ENCODE measurements around the gene RIPOR2.

The RIPOR2 gene

GRCh38 chr6:24840187-24840586, 95.6 kb downstream of the RIPOR2 start:
- DNase-seq, result no peak

DNA sequence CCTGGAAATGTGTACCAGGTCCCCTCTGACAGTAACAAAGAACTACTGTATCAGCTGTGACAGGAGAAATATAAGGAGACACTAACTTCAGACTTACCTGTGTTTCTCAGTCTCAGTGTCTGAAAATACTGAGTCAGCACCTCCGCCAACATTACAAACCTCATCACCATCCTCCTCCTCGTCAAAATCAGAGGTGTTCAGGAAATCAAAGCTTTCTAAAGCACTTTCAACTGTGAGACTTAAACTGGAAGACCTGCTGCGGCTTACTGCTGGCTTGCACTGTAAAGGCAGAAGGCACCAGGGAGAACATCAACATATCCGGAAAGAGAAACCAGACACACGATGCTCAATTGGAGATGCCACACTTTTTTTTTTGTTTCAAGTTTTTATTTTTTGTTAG, 96.8 kb downstream of the RIPOR2 start:
- no peak for DNase-seq

DNA sequence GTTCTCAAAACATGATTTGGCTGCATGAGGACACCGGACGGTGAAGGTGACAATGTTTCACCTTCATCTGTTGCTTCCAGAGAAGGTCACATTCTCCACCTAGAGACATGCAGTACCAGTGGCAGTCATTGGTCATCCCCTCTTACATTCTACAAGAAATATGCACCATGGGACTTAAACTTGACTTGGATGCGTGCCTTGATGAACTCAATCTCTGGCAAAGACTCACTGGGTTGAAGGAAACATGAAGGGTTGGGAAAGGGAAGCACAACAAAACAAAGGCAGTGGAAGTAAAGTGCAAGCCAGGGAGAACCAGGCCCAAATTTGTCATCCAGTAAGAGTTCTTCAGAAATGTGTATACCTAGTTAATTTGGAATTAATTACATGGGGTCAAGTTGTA, 97.7 kb downstream of the RIPOR2 start:
- DNase-seq, result no peak

- DNase-seq, result no peak
Observed at GRCh38 chr6:24836109-24836508, 99.7 kb downstream of the RIPOR2 start.

GRCh38 chr6:24833711-24834386, 101.9 kb downstream of the RIPOR2 start:
- no peak for DNase-seq

DNA sequence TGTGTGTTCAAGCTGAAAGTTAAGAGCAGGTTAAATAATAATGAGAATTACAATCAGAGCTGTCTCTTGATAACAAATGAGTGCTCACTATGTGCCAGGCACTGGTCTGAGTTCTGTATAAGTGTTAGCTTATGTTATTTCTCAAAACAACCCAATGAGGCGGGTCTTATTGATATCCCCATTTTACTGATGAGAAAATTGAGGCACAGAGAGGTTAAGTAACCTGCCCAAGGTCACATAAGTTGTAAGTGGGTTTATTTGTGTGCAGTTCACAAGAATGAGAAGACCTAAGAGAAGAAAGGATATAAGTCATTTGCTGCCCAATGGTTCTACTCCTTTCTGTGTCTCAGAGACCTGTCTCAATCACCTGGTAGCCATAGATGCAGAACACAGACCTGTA, 103.0 kb downstream of the RIPOR2 start:
- no peak for DNase-seq

- no peak for DNase-seq
Observed at GRCh38 chr6:24831771-24832716, 103.7 kb downstream of the RIPOR2 start.

DNA sequence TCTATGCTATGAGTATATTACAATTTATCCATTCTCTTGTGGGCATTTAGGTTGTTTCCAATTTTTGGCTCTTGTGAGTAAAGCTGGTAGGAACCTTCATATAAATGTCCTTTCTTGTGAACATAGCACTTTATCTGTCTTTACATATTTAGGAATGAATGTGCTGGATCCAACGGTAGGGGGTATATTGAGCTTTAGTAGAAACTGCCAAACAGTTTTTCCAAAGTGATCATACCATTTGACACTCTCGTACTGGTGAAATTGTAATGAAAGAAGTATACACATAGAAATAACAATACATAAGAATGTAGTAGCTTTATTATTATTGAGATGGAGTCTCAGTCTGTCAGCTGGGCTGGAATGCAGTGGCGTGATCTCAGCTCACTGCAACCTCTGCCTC, 106.1 kb downstream of the RIPOR2 start:
- DNase-seq, result no peak

DNA sequence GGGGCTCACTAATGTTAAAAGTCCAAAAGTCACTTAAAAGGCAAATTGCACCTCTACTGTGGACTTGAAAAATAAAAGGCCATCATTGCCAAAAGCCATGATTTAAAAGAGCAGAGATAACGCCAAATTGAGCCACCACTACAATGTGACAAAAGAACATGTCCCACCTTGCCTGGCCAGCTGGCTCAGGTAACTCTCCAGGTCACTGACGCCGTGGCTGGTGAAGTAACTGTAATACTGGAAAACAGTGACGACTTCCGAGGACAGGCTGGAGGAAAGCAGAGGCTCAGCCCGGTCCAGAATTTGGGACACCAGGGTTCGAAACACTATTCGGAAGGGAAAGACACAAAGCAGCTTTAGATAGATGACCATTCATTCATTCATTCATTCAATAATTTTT, 107.8 kb downstream of the RIPOR2 start:
- DNase-seq, result no peak

GRCh38 chr6:24827162-24827561, 108.6 kb downstream of the RIPOR2 start:
- DNase-seq, result no peak

DNA sequence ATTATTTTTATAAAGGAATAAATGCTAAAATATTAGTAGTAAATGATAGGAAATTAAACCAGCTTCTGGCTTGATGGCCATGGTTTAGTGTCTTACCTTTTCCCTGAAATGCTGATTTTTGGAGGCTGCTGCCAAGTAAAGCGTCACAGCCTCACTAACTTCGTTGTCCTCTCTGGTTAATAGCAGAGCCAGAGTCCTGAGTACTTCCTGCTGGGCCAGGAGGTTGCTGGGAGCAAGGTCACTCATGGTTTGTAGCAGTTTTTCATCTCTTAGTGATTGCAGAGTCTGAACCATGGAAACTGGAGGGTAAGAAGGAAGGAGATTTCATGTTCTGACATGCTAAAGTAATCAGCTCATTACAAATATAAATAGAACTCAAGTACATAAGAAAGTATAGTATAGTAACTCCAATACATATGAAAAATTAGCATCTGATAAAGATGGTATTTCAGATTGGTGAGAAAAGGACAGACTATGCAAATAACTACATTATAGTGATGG, 110.6 kb downstream of the RIPOR2 start:
- DNase-seq, result no peak

DNA sequence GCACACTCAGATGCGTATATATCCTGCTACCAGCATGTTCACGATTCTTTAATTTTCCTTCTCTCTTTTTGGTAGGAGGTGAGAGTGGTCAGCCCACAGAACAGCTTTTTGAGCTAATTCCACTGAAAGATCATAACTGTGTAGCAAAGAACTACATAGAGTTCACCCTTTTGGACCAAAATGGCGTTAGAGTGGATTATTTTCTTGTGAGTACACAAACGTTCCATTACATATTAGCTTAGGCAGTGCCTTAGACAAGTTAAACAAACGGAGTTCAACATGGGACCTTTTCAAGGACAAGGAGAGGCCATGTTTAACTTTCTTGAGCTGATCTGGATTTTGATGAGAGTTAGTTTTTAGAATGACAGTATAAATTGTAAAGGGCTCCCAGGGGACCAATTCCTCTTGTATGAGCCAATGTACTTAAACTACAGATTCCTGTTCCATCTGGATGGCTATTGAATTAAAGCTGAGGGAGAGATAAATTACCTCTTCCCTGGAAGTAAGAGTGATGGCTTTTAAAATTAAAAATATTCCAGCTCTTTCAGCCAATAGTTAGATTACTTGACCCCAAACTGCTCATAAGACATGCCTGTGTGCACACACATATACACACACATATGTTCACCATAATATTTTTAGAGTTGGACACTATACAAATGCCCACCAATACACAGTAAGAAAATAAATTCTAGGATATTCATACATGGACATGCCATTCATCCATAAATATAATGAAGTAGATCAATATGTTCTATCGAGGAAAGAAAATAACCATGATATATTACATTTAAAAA, 111.4 kb downstream of the RIPOR2 start:
- DNase-seq, result no peak

GRCh38 chr6:24823185-24823584, 112.6 kb downstream of the RIPOR2 start:
- DNase-seq, result no peak

GRCh38 chr6:24822696-24823095, 113.1 kb downstream of the RIPOR2 start:
- DNase-seq, result no peak

DNA sequence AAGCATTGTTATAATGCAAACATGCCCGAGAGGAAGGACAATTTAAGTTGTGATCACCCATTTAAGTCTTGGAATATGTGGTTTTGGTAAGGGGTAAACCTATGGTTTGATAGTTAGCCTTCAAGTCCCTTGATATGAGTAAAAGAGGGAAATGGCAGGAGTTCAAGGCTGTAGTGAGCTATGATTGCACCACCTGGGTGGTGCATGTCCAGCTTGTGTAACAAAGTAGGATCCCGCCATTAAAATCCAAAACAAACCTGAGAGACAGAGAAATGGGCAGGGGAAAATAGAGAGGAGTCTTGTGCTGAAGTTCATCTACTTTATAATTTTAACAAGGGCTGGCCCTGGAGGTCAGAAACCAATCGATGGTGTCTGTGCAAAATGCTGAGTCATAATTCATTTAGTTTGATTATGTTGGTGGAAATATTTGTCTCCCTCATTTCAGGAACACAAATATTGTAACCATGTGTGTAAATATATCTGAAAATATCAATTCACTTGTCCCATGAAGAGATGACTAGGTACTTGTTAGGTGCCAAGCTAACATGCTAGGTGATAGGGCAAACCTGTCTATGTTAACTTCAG, 113.8 kb downstream of the RIPOR2 start:
- DNase-seq, result no peak

- no peak for DNase-seq
Observed at GRCh38 chr6:24818346-24818745, 117.4 kb downstream of the RIPOR2 start.

GRCh38 chr6:24809728-24810127, 126.0 kb downstream of the RIPOR2 start:
- DNase-seq, result no peak

- no peak for DNase-seq
Observed at GRCh38 chr6:24807584-24807983, 128.2 kb downstream of the RIPOR2 start.

DNA sequence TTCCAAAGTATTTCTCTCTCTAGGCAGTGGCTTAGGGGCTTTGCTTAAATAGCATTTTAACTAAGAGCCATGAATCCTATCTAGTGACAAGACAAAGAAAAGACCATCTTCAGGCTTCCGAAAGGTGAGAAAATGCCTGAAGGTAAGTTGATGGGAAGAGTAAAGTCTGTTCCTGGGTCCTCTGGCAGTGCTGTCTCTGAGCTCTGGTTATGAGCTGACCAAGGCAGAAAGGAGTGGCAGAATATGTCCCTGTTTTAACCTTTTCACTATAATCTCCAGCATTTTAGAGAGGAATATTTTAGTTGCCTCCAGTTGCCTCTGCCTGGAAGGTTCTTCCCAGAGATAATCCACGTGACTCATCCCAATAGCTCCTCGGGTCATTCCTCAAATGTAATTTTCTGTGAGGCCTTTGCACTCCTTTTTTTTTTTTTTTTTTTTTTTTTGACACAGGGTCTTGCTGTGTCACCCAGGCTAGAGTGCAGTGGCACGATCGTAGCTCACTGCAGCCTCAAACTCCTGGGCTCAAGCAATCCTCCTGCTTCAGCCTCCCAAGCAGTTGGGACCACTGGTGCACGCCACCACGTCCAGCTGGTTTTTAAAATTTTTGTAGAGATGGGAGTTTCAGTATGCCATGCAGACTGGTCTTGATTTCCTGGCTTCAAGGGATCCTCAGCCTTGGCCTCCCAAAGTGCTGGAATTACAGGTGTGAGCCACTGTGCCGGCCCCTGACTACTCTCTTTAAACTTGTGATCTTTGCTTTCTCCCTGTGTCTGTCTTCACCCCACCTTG, 133.3 kb downstream of the RIPOR2 start:
- DNase-seq, result no peak

- no peak for DNase-seq
Observed at GRCh38 chr6:24799541-24799915, 136.2 kb downstream of the RIPOR2 start.

- no peak for DNase-seq
Observed at GRCh38 chr6:24798740-24799540, 136.8 kb downstream of the RIPOR2 start, which contains the start of gene ARMH2. Gene ARMH2, minus strand, starts transcription at chr6:24798917. Its CDS starts 60 bp downstream, at chr6:24798857.

Measured in NCI-H1436 (cell line).